Measurements from ENCODE around the gene GNB1. TPM values are rescaled to one million over a fixed set of nuclear protein-coding genes. Genes with fewer than 3 reads are reported as not detected.

GNB1 gene
- total RNA-seq, 4 donors from 2014 or later: 154 to 200 (median 174) TPM

DNA sequence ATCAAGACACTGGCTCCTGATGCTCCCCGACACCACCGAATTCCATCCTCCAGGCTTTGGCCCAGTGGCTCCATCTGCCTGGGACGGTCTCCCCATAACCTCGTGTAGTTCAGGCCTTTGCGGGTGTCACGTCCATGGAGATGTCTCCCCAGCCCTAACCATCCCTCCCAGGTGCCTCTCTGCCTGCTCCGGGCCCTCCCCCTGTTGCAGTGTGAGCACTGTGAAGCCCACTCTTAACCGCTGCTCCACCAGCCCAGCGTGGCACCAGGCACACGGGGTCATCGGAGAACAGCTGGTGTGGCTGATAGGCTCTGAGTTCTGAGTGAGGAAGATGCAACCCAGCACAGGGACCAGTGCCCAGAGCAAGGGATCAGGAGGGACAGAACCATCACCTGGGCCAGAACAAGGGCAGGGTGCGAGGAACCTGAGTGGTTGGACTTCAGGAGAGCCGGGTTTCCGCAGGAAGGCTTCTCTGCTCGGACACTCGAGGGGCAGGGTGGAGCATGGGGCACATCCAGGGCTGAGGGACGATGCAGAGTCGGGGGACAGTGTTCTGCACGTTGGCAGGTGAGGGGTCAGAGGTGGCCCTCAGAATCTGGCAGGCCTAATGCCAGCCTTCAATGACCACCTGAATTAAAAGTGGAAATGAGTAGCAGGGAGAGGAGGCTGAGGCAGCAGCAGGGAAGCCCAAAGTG lies 2.6 kb upstream of the GNB1 start:
- Histone ChIP-seq H3K27ac (no peak overlapping the region), H3K4me3 (replicated peaks in 1 of 3) (no peak overlapping the region), H3K9me3 (no peaks in the 10 kb centered on the region), H3K27me3 (no peaks in the 10 kb centered on the region), H3K4me1 (peaks cover 32 to 38% of the 10 kb centered on the region in 2 donors), H3K36me3 (no peaks in the 10 kb centered on the region)
- 86 to 91% methylated on average over 14 to 19 of the region's 19 CpGs for WGBS, 2 donors
- TF ChIP-seq, protein P1, sequence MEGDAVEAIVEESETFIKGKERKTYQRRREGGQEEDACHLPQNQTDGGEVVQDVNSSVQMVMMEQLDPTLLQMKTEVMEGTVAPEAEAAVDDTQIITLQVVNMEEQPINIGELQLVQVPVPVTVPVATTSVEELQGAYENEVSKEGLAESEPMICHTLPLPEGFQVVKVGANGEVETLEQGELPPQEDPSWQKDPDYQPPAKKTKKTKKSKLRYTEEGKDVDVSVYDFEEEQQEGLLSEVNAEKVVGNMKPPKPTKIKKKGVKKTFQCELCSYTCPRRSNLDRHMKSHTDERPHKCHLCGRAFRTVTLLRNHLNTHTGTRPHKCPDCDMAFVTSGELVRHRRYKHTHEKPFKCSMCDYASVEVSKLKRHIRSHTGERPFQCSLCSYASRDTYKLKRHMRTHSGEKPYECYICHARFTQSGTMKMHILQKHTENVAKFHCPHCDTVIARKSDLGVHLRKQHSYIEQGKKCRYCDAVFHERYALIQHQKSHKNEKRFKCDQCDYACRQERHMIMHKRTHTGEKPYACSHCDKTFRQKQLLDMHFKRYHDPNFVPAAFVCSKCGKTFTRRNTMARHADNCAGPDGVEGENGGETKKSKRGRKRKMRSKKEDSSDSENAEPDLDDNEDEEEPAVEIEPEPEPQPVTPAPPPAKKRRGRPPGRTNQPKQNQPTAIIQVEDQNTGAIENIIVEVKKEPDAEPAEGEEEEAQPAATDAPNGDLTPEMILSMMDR (IDR thresholded peaks at IDR 0.05): no peak
- TF ChIP-seq POLR2A (IDR thresholded peaks at IDR 0.05): no peak
- intact Hi-C loops (cut with DNase I): loop anchor here (5.0 kb wide), 1 partner anchor 116 kb away; the partner anchor contains the start of gene NADK
- DNase-seq: no peak

DNA sequence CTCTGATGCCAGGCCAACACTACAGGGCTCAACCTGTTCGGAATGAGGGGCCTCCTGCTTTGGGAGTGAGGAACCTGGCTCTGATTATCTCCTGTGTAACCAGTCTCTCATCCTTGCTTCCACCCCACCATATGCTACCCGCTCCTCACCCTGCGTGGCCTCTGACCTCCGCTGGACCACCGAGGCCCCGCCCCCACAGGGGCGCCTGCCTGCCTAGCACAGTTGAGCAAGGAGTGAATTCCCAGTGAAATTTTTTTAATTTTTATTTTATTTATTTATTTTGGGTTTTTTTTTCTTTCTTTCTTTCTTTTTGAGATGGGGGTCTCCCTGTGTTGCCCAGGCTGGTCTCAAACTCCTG lies 1.9 kb upstream of the GNB1 start:
- peak overlapping the region in 1 of 3 donors; percentile 88 for H3K27ac ChIP-seq
- H3K4me3 ChIP-seq (replicated peaks in 1 of 3): no peak overlapping the region
- H3K4me1 ChIP-seq: peaks cover 34 to 45% of the 10 kb centered on the region in 2 donors
- intact Hi-C loops (cut with DNase I): loop anchor here (5.0 kb wide), 1 partner anchor 115 kb away; the partner anchor contains the start of gene NADK
- H3K27me3 ChIP-seq: no peaks in the 10 kb centered on the region
- no peak for DNase-seq
- TF ChIP-seq, protein P1 (IDR thresholded peaks at IDR 0.05): no peak
- TF ChIP-seq POLR2A (IDR thresholded peaks at IDR 0.05): no peak
- WGBS, 2 donors: 83 to 87% methylated on average over 7 of the region's 7 CpGs
- H3K36me3 ChIP-seq: no peaks in the 10 kb centered on the region
- no peaks in the 10 kb centered on the region for H3K9me3 ChIP-seq

DNA sequence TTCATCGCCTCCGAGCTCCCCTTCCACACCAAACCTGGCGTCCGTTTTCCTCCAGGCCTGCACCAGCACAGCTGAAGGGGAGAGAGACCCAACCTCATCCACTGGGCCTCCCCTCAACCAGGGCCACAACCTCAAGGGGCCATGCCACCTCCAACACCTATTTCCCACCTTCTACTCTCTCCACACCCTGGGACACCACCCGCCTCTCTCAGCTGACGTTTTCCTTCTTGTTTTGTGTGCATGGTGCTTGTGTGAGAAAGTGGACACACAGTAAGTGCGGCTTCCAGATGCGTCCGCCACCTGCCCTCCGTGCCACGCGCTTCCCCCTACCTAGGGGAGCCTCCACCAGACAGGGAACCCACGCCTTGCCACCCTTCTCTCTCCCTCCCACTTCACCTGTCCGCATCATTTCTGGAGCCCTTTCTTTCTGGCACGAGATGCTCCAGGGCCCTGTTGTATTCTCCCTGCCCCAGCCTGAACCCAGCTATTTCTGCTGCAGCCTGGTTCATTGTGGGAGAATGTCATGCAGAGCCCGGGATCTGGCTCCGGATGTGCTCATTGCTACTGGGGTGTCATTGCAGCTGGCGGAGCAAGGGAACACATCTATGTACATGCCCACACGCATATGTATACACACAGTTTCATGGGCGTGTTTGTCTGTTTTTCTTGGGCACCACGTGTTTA lies 1.3 kb upstream of the GNB1 start:
- intact Hi-C loops (cut with DNase I): loop anchor here (5.0 kb wide), 1 partner anchor 115 kb away; the partner anchor contains the start of gene NADK
- Histone ChIP-seq H3K27ac (peak overlapping the region; percentile 88 to 94 (median 90)), H3K36me3 (no peaks in the 10 kb centered on the region), H3K27me3 (no peaks in the 10 kb centered on the region), H3K4me1 (peaks cover 35 to 50% of the 10 kb centered on the region in 2 donors), H3K4me3 (replicated peaks in 1 of 3) (peak overlapping the region in 1 of 3 donors; percentile 68), H3K9me3 (no peaks in the 10 kb centered on the region)
- WGBS, 2 donors: 54 to 77% methylated on average over 21 of the region's 21 CpGs
- TF ChIP-seq, protein P1 (IDR thresholded peaks at IDR 0.05): no peak
- TF ChIP-seq POLR2A (IDR thresholded peaks at IDR 0.05): no peak
- peak in 1 of 2 donors; percentile 32 for DNase-seq

DNA sequence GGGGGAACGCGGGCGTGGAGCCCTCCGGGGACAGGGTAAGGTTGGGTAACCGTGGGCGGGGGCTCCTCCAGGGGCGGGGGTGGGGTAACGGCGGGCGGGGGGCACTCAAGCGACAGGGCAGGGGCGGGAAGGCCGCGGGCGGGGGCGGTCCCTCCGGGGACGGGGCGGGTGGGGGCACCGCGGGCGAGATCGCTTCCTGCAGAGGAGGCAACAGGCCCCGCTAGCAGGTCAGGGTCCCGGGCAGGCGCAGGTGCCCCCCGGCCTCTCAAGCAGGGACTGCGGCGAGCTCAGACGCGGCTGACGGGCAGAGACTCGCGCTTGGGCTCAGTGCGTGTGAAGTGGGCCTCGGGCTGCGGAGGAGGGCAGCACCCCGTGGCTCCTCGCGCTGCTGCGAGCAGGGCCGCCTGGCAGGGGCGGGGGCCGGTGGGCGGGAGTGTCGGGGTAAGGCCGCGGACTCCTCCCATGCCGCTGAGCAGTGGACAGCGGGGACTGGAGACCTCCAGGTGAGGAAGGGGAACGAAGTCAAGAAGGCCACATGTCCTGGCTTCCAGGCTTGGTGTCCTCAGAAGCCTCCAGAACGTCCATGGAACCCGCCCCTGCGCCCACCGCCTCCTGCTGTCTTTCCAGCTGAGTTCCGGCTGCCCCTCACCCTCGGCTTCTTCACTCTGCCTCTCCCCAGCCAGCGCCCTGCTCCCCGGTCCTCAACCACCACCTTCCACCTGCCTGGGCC lies 627 bp upstream of the GNB1 start:
- intact Hi-C loops (cut with DNase I): loop anchor here (5.0 kb wide), 1 partner anchor 114 kb away; the partner anchor contains the start of gene NADK
- 5 to 7% methylated on average over 9 to 15 of the region's 59 CpGs for WGBS, 2 donors

More for the DNA sequence above, 627 bp upstream of the GNB1 start:
- peak overlapping the region; percentile 88 to 94 (median 90) for H3K27ac ChIP-seq
- peak overlapping the region in 2 of 3 donors; percentile 66 to 68 for H3K4me3 ChIP-seq (replicated peaks in 1 of 3)
- no peaks in the 10 kb centered on the region for H3K36me3 ChIP-seq
- no peaks in the 10 kb centered on the region for H3K9me3 ChIP-seq
- DNase-seq: peak; percentile 77 to 84
- peaks cover 42 to 57% of the 10 kb centered on the region in 2 donors for H3K4me1 ChIP-seq
- no peaks in the 10 kb centered on the region for H3K27me3 ChIP-seq
- peak in 1 of 2 donors; percentile 5 for TF ChIP-seq POLR2A (IDR thresholded peaks at IDR 0.05)
- TF ChIP-seq, protein P1 (IDR thresholded peaks at IDR 0.05): no peak
